GM19043 (cell line): ENCODE data around the gene PCDH8.

Experiments
- ATAC-seq: cut with Tn5 transposase; IDR thresholded peaks from one replicate; pipeline ENCODE4 v1.9.1; 2021; ENCODE audit warnings: low read depth; ENCODE audit not compliant: unreplicated experiment

Gene PCDH8

GRCh38 chr13:52850396-52851136 lies 2.1 kb upstream of the PCDH8 start:
- peak; percentile 44 for ATAC-seq

GRCh38 chr13:52850072-52850395 lies 1.6 kb upstream of the PCDH8 start:
- no peak for ATAC-seq

- ATAC-seq, result no peak
Measured at GRCh38 chr13:52849291-52850071, 1.0 kb upstream of the PCDH8 start.

- ATAC-seq, result no peak
Measured at GRCh38 chr13:52847682-52848432, 583 bp downstream of the PCDH8 start.

- no peak for ATAC-seq
Measured at GRCh38 chr13:52847322-52847681, 1.1 kb downstream of the PCDH8 start.

- ATAC-seq, result no peak
Measured at GRCh38 chr13:52846567-52847321, 1.7 kb downstream of the PCDH8 start.

- ATAC-seq, result no peak
Measured at GRCh38 chr13:52845766-52846566, 2.5 kb downstream of the PCDH8 start.

GRCh38 chr13:52845334-52845761 lies 3.1 kb downstream of the PCDH8 start:
- no peak for ATAC-seq

- no peak for ATAC-seq
Measured at GRCh38 chr13:52844836-52845235, 3.6 kb downstream of the PCDH8 start.

- ATAC-seq, result no peak
Measured at GRCh38 chr13:52842441-52842840, 6.0 kb downstream of the PCDH8 start.

- no peak for ATAC-seq
Measured at GRCh38 chr13:52840066-52840465, 8.4 kb downstream of the PCDH8 start.

- ATAC-seq, result no peak
Measured at GRCh38 chr13:52838433-52839107, 9.9 kb downstream of the PCDH8 start.

GRCh38 chr13:52837850-52838249 lies 10.6 kb downstream of the PCDH8 start:
- ATAC-seq, result no peak

GRCh38 chr13:52835071-52835839 lies 13.2 kb downstream of the PCDH8 start:
- ATAC-seq, result no peak

GRCh38 chr13:52833296-52833875 lies 15.1 kb downstream of the PCDH8 start:
- no peak for ATAC-seq

GRCh38 chr13:52832313-52832712 lies 16.1 kb downstream of the PCDH8 start:
- ATAC-seq, result no peak

GRCh38 chr13:52830946-52831345 lies 17.5 kb downstream of the PCDH8 start:
- no peak for ATAC-seq

- no peak for ATAC-seq
Measured at GRCh38 chr13:52827839-52828238, 20.6 kb downstream of the PCDH8 start.
